H1 (cell line): ENCODE results near the gene ACAP2. TPM values are rescaled to one million over a fixed set of nuclear protein-coding genes. Genes with fewer than 3 reads are reported as not detected.

Source experiments
- CTCF ChIA-PET: fragments of 300-600 bp; sonication (Branson Sonifier 250); formaldehyde crosslinking; loops from one replicate; lab custom pipeline; 2021; ENCODE audit not compliant: partially characterized antibody; lab: Charles Lee
- POLR2A ChIA-PET: fragments of 300-600 bp; sonication (Branson Sonifier 250); formaldehyde crosslinking; loops from one replicate; lab custom pipeline; 2021; ENCODE audit warnings: inconsistent platforms; ENCODE audit not compliant: partially characterized antibody; lab: Charles Lee
- DNase-seq, 2 experiments: peaks; one replicate each; pipeline versions ENCODE4 v3.0.0 to v3.0.0-alpha.2; 2010 to 2022; ENCODE audit warnings: low spot score in 2 of 2, low read depth in 1 of 2, mixed read lengths in 1 of 2
- FAIRE-seq: peaks from 2 replicates; lab custom pipeline; 2011; peaks lifted over from hg19 to GRCh38; lab: Jason Lieb, UNC
- H2AFZ ChIP-seq: 2 replicates; pipeline ENCODE4 v1.8.1; 2012; ENCODE audit warnings: low read length, inconsistent platforms
- H2AK5ac ChIP-seq: 2 replicates; pipeline ENCODE4 v1.6.1; 2013; ENCODE audit warnings: low read depth, low read length
- H2BK120ac ChIP-seq: replicated peaks from 2 replicates; pipeline ENCODE3; 2013; ENCODE audit warnings: low read depth, low read length, inconsistent platforms
- H2BK12ac ChIP-seq: 2 replicates; pipeline ENCODE4 v1.6.1; 2013; ENCODE audit warnings: low read depth, low read length
- H2BK15ac ChIP-seq: 2 replicates; pipeline ENCODE4 v1.6.1; 2013; ENCODE audit warnings: low read length
- H2BK20ac ChIP-seq: 2 replicates; pipeline ENCODE4 v1.6.1; 2013; ENCODE audit warnings: low read length
- H2BK5ac ChIP-seq: 2 replicates; pipeline ENCODE4 v1.6.1; 2013; ENCODE audit warnings: low read depth, low read length
- H3K14ac ChIP-seq: 2 replicates; pipeline ENCODE4 v1.6.1; 2013; ENCODE audit warnings: inconsistent platforms; ENCODE audit not compliant: insufficient read length
- H3K18ac ChIP-seq: 2 replicates; pipeline ENCODE4 v1.6.1; 2013; ENCODE audit warnings: low read length; ENCODE audit errors: extremely low read depth
- H3K23ac ChIP-seq: 2 replicates; pipeline ENCODE4 v1.6.1; 2013; ENCODE audit warnings: inconsistent platforms; ENCODE audit not compliant: insufficient read length
- H3K23me2 ChIP-seq: 2 replicates; pipeline ENCODE4 v1.6.1; 2013; ENCODE audit warnings: low read depth, low read length
- H3K27ac ChIP-seq: 2 replicates; pipeline ENCODE4 v1.6.1; 2011; ENCODE audit warnings: low read depth, low read length, inconsistent platforms
- H3K27me3 ChIP-seq, 4 experiments: replicated peaks in 1 of 4; 1 replicate in 1 of 4; 2 replicates in 3 of 4; pipeline versions ENCODE4 v1.6.1 to v1.8.1; 2011 to 2013; ENCODE audit warnings: low read length in 3 of 4, mild to moderate bottlenecking in 3 of 4, inconsistent platforms in 2 of 4, mixed read lengths in 2 of 4, moderate library complexity in 1 of 4; ENCODE audit not compliant: control insufficient read depth in 3 of 4, insufficient read depth in 3 of 4; ENCODE audit errors: extremely low read depth in 1 of 4
- H3K36me3 ChIP-seq, 4 experiments: 2 replicates each; pipeline versions ENCODE4 v1.6.1 to v1.8.1; 2011 to 2013; ENCODE audit warnings: mild to moderate bottlenecking in 4 of 4, low read length in 3 of 4, moderate library complexity in 2 of 4, control low read depth in 1 of 4, inconsistent platforms in 1 of 4; ENCODE audit not compliant: insufficient read depth in 4 of 4, control insufficient read depth in 2 of 4
- H3K4ac ChIP-seq: replicated peaks from 2 replicates; pipeline ENCODE3; 2013; ENCODE audit warnings: low read length, low read depth, mixed read lengths, inconsistent platforms; ENCODE audit not compliant: insufficient read length
- H3K4me1 ChIP-seq, 4 experiments: replicated peaks in 1 of 4; 1 replicate in 1 of 4; 2 replicates in 3 of 4; pipeline versions ENCODE4 v1.6.1 to v1.8.1; 2011 to 2013; ENCODE audit warnings: low read length in 3 of 4, inconsistent platforms in 2 of 4, mixed read lengths in 1 of 4; ENCODE audit not compliant: insufficient read depth in 4 of 4, control insufficient read depth in 3 of 4
- H3K4me2 ChIP-seq, 2 experiments: 2 replicates each; pipeline versions ENCODE4 v1.6.1 to v1.8.1; 2011 to 2013; ENCODE audit warnings: low read depth in 2 of 2, low read length in 2 of 2, control low read depth in 1 of 2, inconsistent platforms in 1 of 2, mild to moderate bottlenecking in 1 of 2; ENCODE audit not compliant: insufficient read depth in 1 of 2
- H3K4me3 ChIP-seq, 4 experiments: fragments of 200-600, 300-600 bp in 1 of 4; sonication (generic), shearing (Covaris generic), sonication (Bioruptor Twin) in 1 of 4; 2 replicates each; pipeline versions ENCODE4 v1.5.1 to v1.8.1; 2011 to 2016; ENCODE audit warnings: low read length in 4 of 4, low read depth in 3 of 4, control low read depth in 2 of 4, inconsistent platforms in 2 of 4, mild to moderate bottlenecking in 2 of 4, mixed read lengths in 1 of 4, moderate library complexity in 1 of 4; ENCODE audit not compliant: insufficient read depth in 2 of 4; ENCODE audit errors: extremely low read depth in 1 of 4
- H3K56ac ChIP-seq: replicated peaks from 2 replicates; pipeline ENCODE3; 2013; ENCODE audit warnings: low read depth, mild to moderate bottlenecking, mixed read lengths, low read length, inconsistent platforms; ENCODE audit not compliant: insufficient read length
- H3K79me1 ChIP-seq: 2 replicates; pipeline ENCODE4 v1.6.1; 2013; ENCODE audit warnings: low read depth, low read length, control low read depth
- H3K79me2 ChIP-seq, 2 experiments: 2 replicates each; pipeline versions ENCODE4 v1.6.1 to v1.8.1; 2012 to 2013; ENCODE audit warnings: low read length in 2 of 2, mild to moderate bottlenecking in 2 of 2, inconsistent platforms in 1 of 2; ENCODE audit not compliant: insufficient read depth in 2 of 2, control insufficient read depth in 1 of 2
- H3K9ac ChIP-seq, 4 experiments: replicated peaks in 1 of 4; 1 replicate in 1 of 4; 2 replicates in 3 of 4; pipeline versions ENCODE4 v1.6.1 to v1.8.1; 2011 to 2013; ENCODE audit warnings: low read depth in 3 of 4, low read length in 3 of 4, control low read depth in 2 of 4, mild to moderate bottlenecking in 2 of 4, moderate library complexity in 2 of 4, inconsistent platforms in 1 of 4; ENCODE audit errors: extremely low read depth in 1 of 4
- H3K9me3 ChIP-seq, 2 experiments: 2 replicates each; pipeline versions ENCODE4 v1.6.1 to v1.8.1; 2012 to 2013; ENCODE audit warnings: mild to moderate bottlenecking in 2 of 2, moderate library complexity in 2 of 2, control low read depth in 1 of 2, inconsistent platforms in 1 of 2, low read depth in 1 of 2, low read length in 1 of 2, mixed read lengths in 1 of 2; ENCODE audit not compliant: insufficient read depth in 2 of 2
- H4K20me1 ChIP-seq, 2 experiments: replicated peaks in 1 of 2; 2 replicates each; pipeline versions ENCODE3 to v1.8.1; 2011 to 2013; ENCODE audit warnings: inconsistent platforms in 2 of 2, low read length in 2 of 2, mild to moderate bottlenecking in 1 of 2; ENCODE audit not compliant: insufficient read depth in 2 of 2, control insufficient read depth in 1 of 2
- H4K5ac ChIP-seq: 2 replicates; pipeline ENCODE4 v1.6.1; 2013; ENCODE audit warnings: low read length, low read depth, mixed read lengths, inconsistent platforms; ENCODE audit not compliant: insufficient read length
- H4K8ac ChIP-seq: 2 replicates; pipeline ENCODE4 v1.8.0; 2013; ENCODE audit warnings: mild to moderate bottlenecking, moderate library complexity, low read length, inconsistent platforms; ENCODE audit not compliant: insufficient read depth; ENCODE audit errors: extremely low read depth
- H4K91ac ChIP-seq: replicated peaks from 2 replicates; pipeline ENCODE3; 2013; ENCODE audit warnings: low read length, mixed read lengths, inconsistent platforms; ENCODE audit not compliant: insufficient read length
- CBX5 ChIP-seq: fragments of 300-800, 300-1000 bp; sonication (generic); IDR thresholded peaks from 2 replicates; pipeline ENCODE4 v1.7.1; 2016; ENCODE audit warnings: antibody characterized with exemption, low read length, low read depth
- CHD1 ChIP-seq: IDR thresholded peaks from 2 replicates; pipeline ENCODE4 v1.6.1; 2012; ENCODE audit warnings: low read depth, low read length, improper control_type of control experiment
- KDM5A ChIP-seq: fragments of 200-600 bp; IDR thresholded peaks from 2 replicates; pipeline ENCODE4 v1.7.1; 2012; ENCODE audit warnings: mild to moderate bottlenecking, low read length, inconsistent platforms, mixed read lengths
- PHF8 ChIP-seq: fragments of 200-600 bp; sonication (generic); conservative IDR thresholded peaks from 2 replicates; pipeline ENCODE4 v1.7.1; 2012; ENCODE audit warnings: low read depth, mild to moderate bottlenecking, inconsistent platforms, low read length, moderate library complexity
- POLR2A ChIP-seq, 2 experiments: IDR thresholded peaks; 1 replicate in 1 of 2; 2 replicates in 1 of 2; pipeline ENCODE4 v1.6.1; 2011; ENCODE audit warnings: low read depth in 2 of 2, low read length in 2 of 2, mild to moderate bottlenecking in 2 of 2; ENCODE audit errors: control extremely low read depth in 1 of 2
- SRF ChIP-seq: IDR thresholded peaks from 2 replicates; pipeline ENCODE4 v1.6.1; 2011; ENCODE audit warnings: mild to moderate bottlenecking, low read depth, low read length, moderate library complexity
- WGBS, 2 experiments: shearing (Covaris generic) in 1 of 2; methylation state at CpG; one replicate each; pipeline versions ENCODE4 v1.1.6 to v1.1.7; 2013 to 2015; ENCODE audit warnings: low lambda C conversion rate in 2 of 2, mixed read lengths in 2 of 2, inconsistent platforms in 1 of 2, low coverage in 1 of 2, missing lambda C conversion rate in 1 of 2; ENCODE audit not compliant: insufficient replicate concordance in 2 of 2, insufficient coverage in 1 of 2, insufficient read length in 1 of 2; ENCODE audit errors: extremely low coverage in 1 of 2, missing lambda C conversion rate in 1 of 2; 5-methylcytosine and 5-hydroxymethylcytosine counted together
- polyA plus RNA-seq, 7 experiments: library from polyadenylated mRNA; depleted of rRNA in 3 of 7; stranded (reverse) in 5 of 7; unstranded in 2 of 7; fragments of >200 nt in 5 of 7; fragments of 200-250 nt in 2 of 7; gene quantifications; 1 replicate in 5 of 7; 2 replicates in 1 of 7; 4 replicates in 1 of 7; pipeline versions ENCODE4 v1.2.1 to v1.2.3, GENCODE V29; 2011 to 2013; ENCODE audit warnings: missing spikeins in 2 of 7, mixed read lengths in 2 of 7
- total RNA-seq: library from RNA; stranded (reverse); fragmentation: NEBNext Ultra II Directional; extraction: Animal tissue kit (Norgen Biotek cat#: 25700); gene quantifications from 2 replicates; pipeline ENCODE4 v1.2.1, GENCODE V29; 2021
- TF ChIP-seq, protein P1 (sequence below): IDR thresholded peaks from 2 replicates; pipeline ENCODE4 v1.6.1; 2012; ENCODE audit warnings: inconsistent platforms
- TF ChIP-seq, protein P2 (sequence below): IDR thresholded peaks from 2 replicates; pipeline ENCODE4 v1.6.1; 2012; ENCODE audit warnings: low read length, inconsistent platforms

ACAP2 gene
- total and polyA plus RNA-seq, 2 of the 8 experiments (the other 6 are each of a cell fraction or from before 2014, with no cell fraction given): 7.7 to 37.3 TPM

DNA sequence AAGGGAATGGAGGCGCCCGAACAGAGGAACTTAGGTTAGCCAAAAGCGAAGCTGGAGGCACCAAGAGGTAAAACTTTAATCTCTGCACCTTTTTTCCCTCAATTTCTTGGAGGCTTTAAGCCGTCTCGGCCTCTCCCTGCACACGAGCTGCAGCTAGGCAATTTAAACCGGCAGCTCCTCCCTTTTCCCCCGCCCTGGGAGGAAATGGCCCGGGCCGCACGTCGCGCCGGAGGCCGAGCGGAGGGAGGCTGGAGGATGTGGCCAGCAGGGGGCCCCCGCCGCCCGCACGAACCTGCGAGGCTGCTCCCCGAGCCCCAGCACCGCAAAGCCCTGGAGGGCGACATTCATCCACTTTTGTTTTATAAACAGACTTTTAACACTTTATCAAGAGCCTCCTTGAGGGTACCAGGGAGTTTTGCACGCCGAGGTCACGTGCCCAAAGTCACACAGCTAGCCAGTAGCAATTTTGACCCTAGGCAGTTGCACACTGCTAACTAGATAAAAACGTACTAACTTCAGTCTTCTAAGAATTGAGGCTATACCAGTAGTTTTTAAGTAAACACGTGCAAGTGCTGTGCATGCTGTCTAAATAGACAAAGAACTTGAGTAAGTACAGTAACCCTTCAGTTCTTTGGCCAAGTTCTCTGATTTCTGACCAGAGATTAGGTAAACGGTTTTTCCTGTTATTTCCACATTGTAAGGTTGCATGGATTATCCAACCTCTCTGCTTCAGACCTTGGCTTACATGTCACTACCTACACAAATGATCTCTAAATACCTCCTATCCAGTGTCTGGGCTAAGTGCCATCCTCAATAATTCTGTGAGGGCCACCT is 171.2 kb downstream of the ACAP2 start:
- H3K23ac ChIP-seq: no peak overlapping the region
- CTCF ChIA-PET: interaction anchor here (0.5 to 6.0 kb wide), 32 partner anchors 10 to 1526 kb away, joined by 3 to 65 read pairs (median 4); partner anchors contain the start of genes APOD, FAM43A and PPP1R2
- H3K79me2 ChIP-seq: peaks cover 16 to 35% of the 10 kb centered on the region in 2 experiments
- H3K9ac ChIP-seq: peak overlapping the region in 3 of 4 experiments; percentile 63 to 81 (median 78); a peak in 6 of 7 replicates
- no peak overlapping the region for H3K4ac ChIP-seq
- no peak overlapping the region; the same call in 1 of the 2 replicates for H4K8ac ChIP-seq
- H3K56ac ChIP-seq: peak overlapping the region; percentile 85
- peak overlapping the region; percentile 6 for H4K5ac ChIP-seq
- H3K4me3 ChIP-seq: peak overlapping the region; percentile 70 to 86 (median 80)
- no peak overlapping the region for H3K14ac ChIP-seq
- no peak for FAIRE-seq
- peak overlapping the region; percentile 7 for H2BK120ac ChIP-seq
- no peaks in the 10 kb centered on the region for H3K9me3 ChIP-seq
- H3K27ac ChIP-seq: peak overlapping the region; percentile 76; the same call in 1 of the 2 replicates
- H2BK12ac ChIP-seq: no peak overlapping the region
- POLR2A ChIA-PET: interaction anchor here (0.6 to 3.4 kb wide), 16 partner anchors 10 to 445 kb away, joined by 3 to 30 read pairs (median 4); partner anchors contain the start of genes ACAP2 and PPP1R2
- H3K79me1 ChIP-seq: peaks cover 16% of the 10 kb centered on the region
- WGBS, 2 experiments: 10% methylated on average over 15 of the region's 30 CpGs; no CpG with 5 or more reads in 1 of the 2 experiments
- H2BK5ac ChIP-seq: peak overlapping the region; percentile 84; the same call in 1 of the 2 replicates
- peaks cover 5% of the 10 kb centered on the region for H3K23me2 ChIP-seq
- peaks cover under 1 to 6% (median 4%) of the 10 kb centered on the region in 4 experiments; a peak in 4 of 8 replicates for H3K36me3 ChIP-seq
- H3K4me2 ChIP-seq: peak overlapping the region; percentile 71 to 80
- H2BK15ac ChIP-seq: no peak overlapping the region
- H4K91ac ChIP-seq: no peak overlapping the region
- no peak overlapping the region for H2BK20ac ChIP-seq
- peaks cover 14 to 17% of the 10 kb centered on the region in 2 experiments for H4K20me1 ChIP-seq
- H3K27me3 ChIP-seq: no peaks in the 10 kb centered on the region
- peak; percentile 65 to 94 for DNase-seq
- peak overlapping the region; percentile 42; the same call in 1 of the 2 replicates for H3K18ac ChIP-seq
- peaks cover 0 to 9% (median 7%) of the 10 kb centered on the region in 4 experiments; a peak in 5 of 7 replicates for H3K4me1 ChIP-seq
- H2AK5ac ChIP-seq: no peak overlapping the region
- H2AFZ ChIP-seq: peak overlapping the region; percentile 76
- TF ChIP-seq, protein P1, sequence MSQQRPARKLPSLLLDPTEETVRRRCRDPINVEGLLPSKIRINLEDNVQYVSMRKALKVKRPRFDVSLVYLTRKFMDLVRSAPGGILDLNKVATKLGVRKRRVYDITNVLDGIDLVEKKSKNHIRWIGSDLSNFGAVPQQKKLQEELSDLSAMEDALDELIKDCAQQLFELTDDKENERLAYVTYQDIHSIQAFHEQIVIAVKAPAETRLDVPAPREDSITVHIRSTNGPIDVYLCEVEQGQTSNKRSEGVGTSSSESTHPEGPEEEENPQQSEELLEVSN: peak; percentile 47; the same call in 1 of the 2 replicates
- 0 out of 3 replicates have a peak, but pooled peaks of 1 of the 2 experiments have one; percentile 59 for TF ChIP-seq POLR2A (IDR thresholded peaks at IDR 0.05; ENCODE audit: control extremely low read depth in 1 of 2, low read depth in 2 of 2, low read length in 2 of 2)
- TF ChIP-seq PHF8: peak; percentile 80
- TF ChIP-seq CBX5: no peak
- TF ChIP-seq KDM5A: no peak; the same call in 1 of the 2 replicates
- TF ChIP-seq, protein P2, sequence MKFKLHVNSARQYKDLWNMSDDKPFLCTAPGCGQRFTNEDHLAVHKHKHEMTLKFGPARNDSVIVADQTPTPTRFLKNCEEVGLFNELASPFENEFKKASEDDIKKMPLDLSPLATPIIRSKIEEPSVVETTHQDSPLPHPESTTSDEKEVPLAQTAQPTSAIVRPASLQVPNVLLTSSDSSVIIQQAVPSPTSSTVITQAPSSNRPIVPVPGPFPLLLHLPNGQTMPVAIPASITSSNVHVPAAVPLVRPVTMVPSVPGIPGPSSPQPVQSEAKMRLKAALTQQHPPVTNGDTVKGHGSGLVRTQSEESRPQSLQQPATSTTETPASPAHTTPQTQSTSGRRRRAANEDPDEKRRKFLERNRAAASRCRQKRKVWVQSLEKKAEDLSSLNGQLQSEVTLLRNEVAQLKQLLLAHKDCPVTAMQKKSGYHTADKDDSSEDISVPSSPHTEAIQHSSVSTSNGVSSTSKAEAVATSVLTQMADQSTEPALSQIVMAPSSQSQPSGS: peak; percentile 53; the same call in 1 of the 2 replicates
- no peak for TF ChIP-seq SRF
- no peak for TF ChIP-seq CHD1
